Thyroid gland (tissue), 4 donors: ENCODE data around the gene VRK3.

Experiments used
- POLR2A ChIP-seq, 2 donors: fragments of 450-650 bp; IDR thresholded peaks; one replicate each; pipeline ENCODE4 v1.6.1; 2017; ENCODE audit warnings: antibody characterized with exemption in 2 of 2, mild to moderate bottlenecking in 2 of 2, moderate library complexity in 1 of 2
- TF ChIP-seq, protein P1 (sequence below), 6 experiments: fragments of 200-600 bp in 3 of 6; fragments of 450-650 bp in 3 of 6; sonication (generic) in 3 of 6; IDR thresholded peaks; one replicate each; pipeline ENCODE4 v1.5.1; 2016 to 2019; ENCODE audit warnings: antibody characterized with exemption in 6 of 6, mild to moderate bottlenecking in 2 of 6, inconsistent platforms in 1 of 6, moderate library complexity in 1 of 6

DNA sequence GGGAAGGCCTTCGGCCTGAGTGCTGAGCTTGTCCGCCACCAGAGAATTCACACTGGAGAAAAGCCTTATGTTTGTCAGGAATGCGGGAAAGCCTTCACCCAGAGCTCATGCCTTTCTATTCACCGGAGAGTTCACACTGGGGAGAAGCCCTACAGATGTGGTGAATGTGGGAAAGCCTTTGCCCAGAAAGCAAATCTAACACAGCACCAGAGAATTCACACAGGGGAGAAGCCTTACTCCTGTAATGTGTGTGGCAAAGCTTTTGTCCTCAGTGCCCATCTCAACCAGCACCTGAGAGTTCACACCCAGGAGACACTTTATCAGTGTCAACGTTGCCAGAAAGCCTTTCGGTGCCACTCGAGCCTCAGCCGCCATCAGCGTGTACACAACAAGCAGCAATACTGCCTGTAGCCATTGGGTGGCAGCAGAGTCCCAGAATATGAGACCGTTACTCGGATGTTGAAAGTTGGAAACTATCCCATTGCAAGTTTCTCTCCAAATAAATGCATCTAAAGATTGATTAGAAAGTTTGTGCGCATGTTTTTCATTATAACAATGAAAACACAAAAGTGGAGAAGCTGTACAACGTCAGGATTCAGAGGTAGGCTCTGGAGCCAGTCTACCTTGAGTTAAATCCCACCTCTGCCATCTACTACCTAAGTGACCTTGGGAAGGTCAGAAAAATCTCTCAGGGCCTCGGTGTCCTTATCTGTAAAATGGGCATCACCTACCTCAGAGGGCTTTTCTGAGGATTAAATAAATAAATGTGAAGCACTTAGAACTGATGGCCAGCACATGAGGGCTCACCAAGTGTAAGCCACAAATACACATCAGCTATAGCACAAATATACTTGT is 21.7 kb upstream of the VRK3 start:
- TF ChIP-seq, protein P1, sequence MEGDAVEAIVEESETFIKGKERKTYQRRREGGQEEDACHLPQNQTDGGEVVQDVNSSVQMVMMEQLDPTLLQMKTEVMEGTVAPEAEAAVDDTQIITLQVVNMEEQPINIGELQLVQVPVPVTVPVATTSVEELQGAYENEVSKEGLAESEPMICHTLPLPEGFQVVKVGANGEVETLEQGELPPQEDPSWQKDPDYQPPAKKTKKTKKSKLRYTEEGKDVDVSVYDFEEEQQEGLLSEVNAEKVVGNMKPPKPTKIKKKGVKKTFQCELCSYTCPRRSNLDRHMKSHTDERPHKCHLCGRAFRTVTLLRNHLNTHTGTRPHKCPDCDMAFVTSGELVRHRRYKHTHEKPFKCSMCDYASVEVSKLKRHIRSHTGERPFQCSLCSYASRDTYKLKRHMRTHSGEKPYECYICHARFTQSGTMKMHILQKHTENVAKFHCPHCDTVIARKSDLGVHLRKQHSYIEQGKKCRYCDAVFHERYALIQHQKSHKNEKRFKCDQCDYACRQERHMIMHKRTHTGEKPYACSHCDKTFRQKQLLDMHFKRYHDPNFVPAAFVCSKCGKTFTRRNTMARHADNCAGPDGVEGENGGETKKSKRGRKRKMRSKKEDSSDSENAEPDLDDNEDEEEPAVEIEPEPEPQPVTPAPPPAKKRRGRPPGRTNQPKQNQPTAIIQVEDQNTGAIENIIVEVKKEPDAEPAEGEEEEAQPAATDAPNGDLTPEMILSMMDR (IDR thresholded peaks at IDR 0.05): peak; percentile 61 to 92 (median 89)
- TF ChIP-seq POLR2A (IDR thresholded peaks at IDR 0.05): no peak
